Activated CD8-positive, alpha-beta memory T cell treated with anti-CD3 and anti-CD28 coated beads, Interleukin-2, amount 50 U/mL, for 24 hours (primary cell): ENCODE results near the gene EML6.
"Not testable (repeated sequence)": the region's sequence is repeated elsewhere in the genome, so short reads cannot be mapped to it uniquely, and the experiment has no call there.

ENCODE experiments used
- DNase-seq: peaks from one replicate; pipeline ENCODE4 v3.0.0-alpha.2; 2020; ENCODE audit errors: extremely low read depth

Gene EML6

GRCh38 chr2:54845094-54845493 is 121.6 kb downstream of the EML6 start:
- DNase-seq, result no peak

DNA sequence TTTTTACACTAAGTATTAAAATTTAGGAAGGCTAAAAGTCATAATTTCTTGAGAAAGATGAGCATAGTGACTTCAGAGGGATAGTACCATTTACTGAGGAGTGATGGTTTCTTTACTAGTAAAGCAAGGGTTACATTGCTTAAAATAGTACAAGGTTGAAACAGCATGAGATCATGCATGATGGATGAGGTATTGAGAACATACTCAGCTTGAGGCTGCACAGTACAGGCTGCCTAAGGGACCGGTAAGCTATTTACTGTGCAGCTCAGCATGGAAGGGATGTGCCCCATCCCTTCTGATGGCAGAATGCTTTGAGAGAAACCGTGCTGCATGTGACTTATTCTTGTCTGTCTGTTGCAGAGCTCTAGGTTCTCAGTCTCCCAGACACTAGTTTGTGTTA is 122.1 kb downstream of the EML6 start:
- no peak for DNase-seq

DNA sequence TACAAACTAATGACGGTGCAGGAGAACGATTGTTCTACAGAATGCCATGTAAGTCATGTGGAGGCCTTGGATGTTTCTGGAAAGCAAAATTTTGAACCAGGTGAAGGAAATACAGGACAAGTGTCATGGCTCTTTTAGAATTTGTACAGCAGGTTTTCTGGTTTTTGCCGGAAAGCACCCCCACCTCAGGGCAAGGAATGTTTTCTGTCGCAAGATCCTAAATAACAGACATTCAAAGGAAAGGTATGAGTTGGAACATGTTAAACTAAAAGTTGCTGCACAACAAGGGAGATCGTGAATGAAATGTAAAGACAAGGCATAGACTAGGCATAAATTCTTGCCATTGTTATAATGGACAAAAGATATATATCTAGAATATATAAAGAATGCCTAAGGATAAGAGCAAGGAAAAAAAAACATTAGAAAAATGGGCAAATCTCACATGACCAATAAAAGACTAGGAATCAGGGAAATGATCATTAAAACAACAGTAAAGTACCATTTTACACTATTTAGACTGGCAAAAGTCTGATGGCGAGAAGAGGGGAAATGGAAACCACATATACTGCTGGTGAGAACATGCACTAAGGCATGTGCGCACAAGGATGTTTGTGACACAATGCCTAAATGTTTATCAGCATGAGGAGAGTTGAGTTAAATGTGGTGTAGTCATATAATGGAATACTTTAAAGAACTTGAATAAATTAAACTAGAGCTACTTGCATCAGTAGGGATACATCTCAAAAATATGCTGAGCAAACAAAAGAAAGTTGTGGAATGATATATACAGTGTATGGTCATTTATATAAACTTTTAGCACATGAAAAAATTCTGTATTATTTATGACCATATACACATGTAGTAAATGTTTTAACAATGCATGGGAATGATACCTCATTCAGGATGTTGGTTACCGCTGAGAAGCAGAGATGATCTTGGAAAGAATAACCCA is 127.0 kb downstream of the EML6 start:
- no peak for DNase-seq

DNA sequence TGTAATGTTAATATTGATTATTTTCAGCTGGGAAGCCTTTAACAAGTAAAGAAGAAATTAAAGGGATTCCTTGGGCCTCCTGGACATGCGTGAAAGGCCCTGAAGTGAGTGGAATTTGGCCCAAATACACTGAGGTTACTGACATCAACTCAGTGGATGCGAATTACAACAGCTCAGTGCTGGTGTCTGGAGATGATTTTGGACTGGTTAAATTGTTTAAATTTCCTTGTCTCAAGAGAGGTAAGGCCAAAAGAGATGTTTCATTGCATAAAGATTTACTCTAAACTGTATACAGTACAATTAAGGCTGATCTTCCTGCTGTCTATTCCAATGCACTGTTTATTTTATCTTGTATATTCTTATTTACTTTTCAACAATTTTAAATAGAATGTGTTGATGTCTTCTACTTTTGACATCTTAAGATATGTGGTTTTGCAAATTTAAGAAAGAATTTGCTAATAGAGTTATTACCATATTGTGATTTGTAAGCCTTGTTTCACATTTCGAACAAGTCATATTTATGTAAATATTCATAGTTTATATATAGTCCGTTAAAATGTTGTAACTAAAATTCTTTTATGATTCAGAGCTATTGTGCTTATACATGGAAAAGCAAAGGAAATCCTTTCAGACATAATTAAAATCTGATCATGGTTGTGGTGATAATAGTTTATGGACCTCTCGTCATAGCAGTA is 130.3 kb downstream of the EML6 start:
- DNase-seq, result no peak

DNA sequence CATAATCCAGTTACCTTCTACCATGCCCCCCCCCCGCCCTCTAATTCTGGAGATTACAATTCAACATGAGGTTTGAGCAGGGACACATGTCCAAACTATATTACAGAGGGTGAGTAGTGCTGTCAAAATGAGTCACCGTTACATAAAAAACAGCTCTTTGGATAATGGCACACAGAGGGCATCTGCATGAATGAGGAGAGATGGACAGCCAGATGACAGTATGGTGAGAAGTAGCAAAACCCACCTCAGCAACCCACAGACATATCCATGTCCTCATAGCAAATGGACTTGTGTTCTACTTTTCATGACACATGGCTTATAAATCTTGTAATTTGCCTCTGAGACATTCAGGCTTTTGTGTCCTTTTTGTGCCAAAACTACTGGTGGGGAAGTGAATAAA is 132.0 kb downstream of the EML6 start:
- DNase-seq, result no peak

GRCh38 chr2:54858021-54858681 is 134.7 kb downstream of the EML6 start:
- no peak for DNase-seq

- no peak for DNase-seq
Observed at GRCh38 chr2:54859416-54859815, 136.0 kb downstream of the EML6 start.

DNA sequence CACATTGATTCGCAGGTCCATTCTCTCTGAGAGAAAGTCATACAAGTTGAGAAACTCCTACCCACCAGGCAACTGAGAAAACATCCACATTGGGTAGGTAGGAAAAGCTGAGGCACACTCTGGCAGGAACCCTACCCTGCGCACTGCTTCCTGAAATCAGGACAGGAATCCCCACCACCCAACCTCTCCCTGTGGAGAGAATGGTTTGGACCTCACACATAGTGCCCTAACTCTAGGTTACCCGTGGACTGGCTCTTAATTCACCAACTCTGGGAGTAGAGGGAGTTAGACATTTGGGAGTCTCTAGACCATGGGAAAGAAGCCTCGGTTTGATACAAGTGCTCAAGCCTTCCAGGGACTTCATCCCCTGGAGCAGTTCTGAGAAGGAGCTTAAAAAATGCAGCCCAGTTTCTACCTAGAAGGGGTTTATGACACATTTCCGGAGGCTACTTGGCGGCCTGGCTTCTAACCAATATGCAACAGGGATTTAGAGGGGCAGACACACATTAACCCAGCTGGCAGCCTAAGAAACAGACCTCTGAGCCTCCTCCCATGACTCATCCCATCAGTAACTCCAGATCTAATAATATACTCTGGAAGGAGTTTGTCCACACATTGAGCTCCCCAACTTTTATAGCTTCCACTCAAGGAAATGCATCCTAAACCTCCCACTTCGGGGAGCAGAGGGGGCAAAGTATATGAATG is 136.7 kb downstream of the EML6 start:
- DNase-seq, result no peak

DNA sequence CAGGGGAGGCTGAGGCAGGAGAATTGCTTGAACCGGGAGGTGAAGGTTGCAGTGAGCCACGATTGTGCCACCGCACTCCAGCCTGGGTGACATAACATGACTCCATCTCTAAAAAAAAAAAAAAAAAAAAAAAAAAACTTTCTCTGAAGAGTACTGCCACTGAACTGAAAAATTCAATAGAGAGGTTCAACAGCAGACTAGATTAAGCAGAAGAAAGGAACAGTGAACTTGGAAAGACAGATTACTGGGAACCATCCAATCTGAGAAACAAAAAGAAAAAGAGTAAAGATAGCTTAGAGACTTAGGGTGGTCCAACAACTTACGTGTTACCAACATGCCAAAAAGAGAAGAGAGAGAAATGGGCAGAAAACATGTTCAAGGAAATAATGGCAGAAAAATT is 138.8 kb downstream of the EML6 start:
- DNase-seq, result no peak

- DNase-seq, result no peak
Observed at GRCh38 chr2:54862742-54863141, 139.3 kb downstream of the EML6 start.

DNA sequence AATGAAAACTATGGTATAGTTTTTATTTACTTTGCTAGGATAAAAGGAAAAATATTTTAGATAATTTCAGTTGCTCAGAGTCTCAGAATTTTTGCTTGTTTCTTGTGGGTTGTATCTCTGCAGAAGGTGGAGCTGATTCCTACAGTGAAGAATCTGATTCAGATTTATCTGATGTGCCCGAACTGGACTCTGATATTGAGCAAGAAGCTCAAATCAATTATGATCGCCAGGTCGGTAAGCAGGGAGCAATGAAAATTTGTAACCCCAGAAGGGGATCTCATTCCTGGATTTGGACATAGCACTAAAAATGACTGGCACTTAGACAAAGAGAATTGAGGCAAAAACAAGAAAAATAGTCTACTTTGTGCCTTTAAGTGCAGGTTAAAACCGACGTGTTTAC is 140.2 kb downstream of the EML6 start:
- no peak for DNase-seq

DNA sequence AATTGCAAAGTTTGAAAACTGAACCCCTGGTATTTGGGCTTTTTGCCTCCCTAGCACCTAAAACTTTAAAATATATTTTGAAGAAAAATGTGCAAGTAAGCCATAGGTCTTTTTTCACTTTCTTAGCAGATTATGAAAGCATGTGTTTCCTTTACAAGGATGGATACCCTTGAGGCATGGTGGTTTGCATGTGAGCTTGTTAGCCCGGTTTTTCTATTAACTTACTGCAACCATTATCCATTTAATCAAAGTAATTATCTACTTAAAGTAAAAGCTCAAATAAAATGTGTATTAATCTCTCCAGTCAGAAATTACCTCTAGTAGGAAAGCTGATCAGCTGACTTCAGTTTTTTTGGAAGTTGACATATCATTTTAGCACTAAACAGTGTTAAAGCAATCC is 140.6 kb downstream of the EML6 start:
- no peak for DNase-seq

- no peak for DNase-seq
Observed at GRCh38 chr2:54864727-54865126, 141.3 kb downstream of the EML6 start.

DNA sequence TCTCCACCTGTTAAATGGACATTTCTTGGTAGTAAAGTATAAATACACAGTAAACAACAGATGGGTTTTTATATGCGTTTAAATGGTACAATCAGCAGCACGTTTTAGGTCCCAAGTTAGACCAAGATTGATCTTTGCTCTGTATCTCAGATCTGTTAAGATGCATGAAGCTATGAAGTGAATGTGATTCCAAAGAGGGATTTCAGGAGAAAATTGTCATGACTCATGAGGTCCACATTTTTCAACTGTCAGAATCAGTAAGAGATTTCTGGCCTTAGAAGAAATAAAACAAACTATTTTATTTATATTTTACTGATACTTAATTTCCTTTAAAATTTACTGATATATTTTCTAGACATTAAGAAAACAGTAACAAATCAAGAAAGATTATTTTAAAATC is 142.7 kb downstream of the EML6 start:
- no peak for DNase-seq

DNA sequence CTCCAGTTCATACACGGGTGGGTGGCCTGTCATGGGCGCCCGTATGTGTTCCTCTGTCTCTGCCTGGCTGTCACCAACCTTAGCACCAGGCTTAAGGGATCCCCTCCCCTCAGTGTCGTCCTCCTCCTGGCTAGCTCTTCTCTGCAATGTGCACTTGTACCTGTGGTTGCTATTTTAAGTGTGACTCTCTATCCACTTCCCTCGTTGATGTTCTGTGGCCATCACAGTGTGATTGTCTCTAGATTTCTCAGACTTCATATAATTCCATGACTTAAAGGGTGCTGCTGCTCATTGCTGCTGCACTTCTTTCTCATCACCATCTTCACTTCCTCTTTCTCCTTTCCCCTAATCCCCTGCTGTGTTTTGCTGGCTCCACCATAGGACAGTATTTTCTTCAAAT is 143.4 kb downstream of the EML6 start:
- DNase-seq, result no peak

DNA sequence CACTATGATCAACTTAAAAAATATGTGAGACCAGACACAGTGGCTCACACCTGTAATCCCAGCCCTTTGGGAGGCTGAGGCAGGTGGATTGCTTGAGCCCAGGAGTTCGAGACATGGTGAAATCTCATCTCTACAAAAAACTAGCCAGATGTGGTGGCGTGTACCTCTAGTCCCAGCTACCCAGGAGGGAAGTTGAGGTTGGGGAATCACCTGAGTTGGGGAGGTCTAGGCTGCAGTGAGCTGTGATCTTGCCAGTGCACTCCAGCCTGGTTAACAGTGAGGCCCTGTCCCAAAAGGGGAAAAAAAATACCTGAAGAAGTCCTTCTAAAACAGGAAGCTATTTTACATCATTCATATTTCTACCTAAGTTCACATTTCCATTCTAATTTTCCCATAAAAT is 144.0 kb downstream of the EML6 start:
- DNase-seq, result no peak

DNA sequence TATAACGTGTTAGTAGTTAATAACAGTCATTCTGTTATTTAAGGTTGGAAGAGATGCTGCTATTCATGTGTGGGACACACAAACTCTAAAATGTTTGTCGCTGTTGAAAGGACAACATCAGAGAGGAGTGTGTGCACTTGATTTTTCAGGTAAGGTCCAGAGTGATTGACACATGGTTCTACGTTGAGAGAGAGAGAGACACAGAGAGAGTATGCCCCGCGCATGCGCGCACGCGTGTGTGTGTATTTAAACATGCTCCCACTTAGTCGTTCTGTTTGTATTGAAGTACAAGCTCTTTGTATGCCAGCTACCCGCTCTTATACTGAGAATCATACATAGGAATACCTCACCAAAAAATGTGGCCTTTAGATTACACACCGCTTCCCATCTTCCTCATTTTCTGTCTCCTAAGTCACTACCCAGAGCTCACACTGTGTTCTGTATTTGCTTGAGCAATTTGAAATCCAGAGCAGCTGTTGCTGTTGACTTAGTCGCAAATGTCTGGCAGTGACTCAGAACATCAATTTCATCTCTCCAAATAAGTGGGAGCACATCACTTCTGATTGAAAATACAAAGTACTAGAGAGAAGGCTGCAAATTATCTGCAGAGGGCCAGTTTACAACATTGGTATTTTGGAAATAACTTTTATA is 148.1 kb downstream of the EML6 start:
- no peak for DNase-seq

DNA sequence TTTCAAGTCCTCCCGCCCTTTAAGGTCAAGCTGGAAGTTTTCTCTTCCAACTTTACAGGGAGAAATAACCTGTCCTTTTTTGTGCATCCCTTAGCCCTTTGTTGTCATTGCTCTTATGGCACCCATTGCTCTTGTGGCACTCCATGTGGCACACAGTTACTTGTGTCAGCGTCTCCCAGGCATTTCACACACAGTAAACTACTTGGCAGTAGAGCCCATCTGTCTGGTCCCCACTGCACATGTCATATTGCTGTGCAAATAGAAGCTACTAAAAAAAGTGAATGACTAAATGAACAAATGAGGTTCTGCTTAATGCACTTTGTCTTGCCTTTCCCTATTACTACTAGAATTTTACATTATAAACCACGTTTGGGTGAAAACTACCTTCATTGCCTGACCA is 149.3 kb downstream of the EML6 start:
- DNase-seq, result no peak

DNA sequence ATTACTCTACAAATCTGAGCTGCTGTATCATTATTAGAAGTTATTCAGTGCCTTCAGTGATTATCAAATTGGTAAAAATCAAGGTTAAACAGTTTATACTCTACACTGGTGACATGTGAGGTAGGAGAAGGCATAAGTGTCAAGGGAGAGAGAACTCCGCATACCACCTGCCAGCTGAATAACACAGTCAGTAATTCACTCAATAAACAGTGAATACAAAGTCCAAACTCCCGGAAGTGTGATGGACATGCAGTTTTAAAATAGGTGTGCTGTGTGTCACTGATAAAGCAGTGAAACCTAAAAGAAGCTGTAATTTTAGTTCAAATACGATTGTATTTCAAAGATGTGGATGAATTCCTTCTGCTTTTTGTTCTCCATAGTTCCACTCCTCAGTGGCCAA is 149.8 kb downstream of the EML6 start:
- not testable (repeated sequence) for DNase-seq

DNA sequence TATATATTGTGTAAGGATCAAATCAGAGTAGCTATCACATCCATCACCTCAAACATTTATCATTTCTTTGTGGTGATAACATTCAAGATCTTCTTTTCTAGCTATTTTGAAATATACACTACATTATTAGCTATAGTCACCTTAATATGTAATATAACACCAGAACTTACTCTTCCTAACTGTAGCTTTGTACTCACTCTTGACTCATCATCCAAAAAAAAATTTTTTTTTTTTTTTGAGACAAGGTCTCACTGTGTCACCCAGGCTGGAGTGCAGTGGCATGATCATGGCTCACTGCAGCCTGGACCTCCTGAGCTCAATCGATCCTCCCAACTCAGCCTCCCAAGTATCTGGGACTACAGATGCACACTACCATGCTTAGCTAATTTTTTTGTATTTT is 153.3 kb downstream of the EML6 start:
- no peak for DNase-seq

DNA sequence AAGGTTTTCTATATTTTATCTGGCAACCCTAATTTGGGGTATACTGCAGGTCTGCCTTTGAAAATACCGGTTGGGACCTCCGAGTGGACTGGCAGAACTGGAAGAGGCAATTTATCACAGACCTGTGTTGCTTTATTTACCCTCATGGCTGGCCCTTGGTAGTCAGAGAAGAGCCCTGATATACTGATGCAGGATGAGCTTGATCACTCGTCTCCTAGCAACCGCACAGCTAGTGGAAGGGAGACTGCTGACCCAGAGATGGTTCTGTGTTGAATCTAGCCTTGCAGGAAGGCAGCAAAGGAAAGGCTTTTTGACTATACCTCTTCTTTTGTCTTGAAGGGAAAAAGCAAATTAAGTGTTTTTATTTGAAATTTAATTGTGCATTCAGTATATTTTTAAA is 154.7 kb downstream of the EML6 start:
- DNase-seq, result no peak

DNA sequence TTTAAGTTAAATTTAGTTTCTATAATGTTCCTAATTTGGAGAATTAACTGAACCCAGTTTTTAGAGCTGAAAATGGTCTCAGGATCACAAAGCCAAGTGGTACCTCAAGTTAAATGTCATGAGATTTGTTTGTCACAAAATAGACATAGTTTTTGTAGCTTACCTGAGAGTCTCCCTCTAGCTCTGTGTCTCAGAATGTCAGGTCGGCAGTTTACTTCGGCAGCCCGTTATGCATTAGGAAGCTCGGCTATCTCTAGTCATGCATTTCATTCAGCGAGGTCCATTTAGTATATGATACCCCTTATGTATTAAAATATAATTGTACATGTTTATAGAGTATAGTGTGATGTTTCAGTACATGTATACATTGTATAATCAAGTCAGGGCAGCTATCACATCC is 155.6 kb downstream of the EML6 start:
- DNase-seq, result no peak
